Right renal cortex interstitium (tissue), 3 donors: ENCODE measurements around the gene FAM25G. TPM values are rescaled to one million over a fixed set of nuclear protein-coding genes. Genes with fewer than 3 reads are reported as not detected.
"Not testable (repeated sequence)": the region's sequence is repeated elsewhere in the genome, so short reads cannot be mapped to it uniquely, and the experiment has no call there.

Source experiments
- DNase-seq, 3 donors: peaks; one replicate each; pipeline ENCODE4 v3.0.0-alpha.2; 2013; ENCODE audit warnings: low read depth in 3 of 3, low spot score in 2 of 3
- polyA plus RNA-seq, 3 donors: library from polyadenylated mRNA; unstranded; fragments of 120-200 nt; gene quantifications; one replicate each; pipeline ENCODE4 v1.2.1, GENCODE V29; 2013; ENCODE audit not compliant: insufficient read length in 3 of 3

The FAM25G gene
- not detected for polyA plus RNA-seq

- not testable (repeated sequence) for DNase-seq
Measured at GRCh38 chr10:47491600-47491999, at the start of gene FAM25G. Gene FAM25G, minus strand, starts transcription at chr10:47491700. Its CDS starts 26 bp downstream, at chr10:47491674.

- not testable (repeated sequence) for DNase-seq
Measured at GRCh38 chr10:47536430-47536829, 44.9 kb upstream of the FAM25G start.

- not testable (repeated sequence) for DNase-seq
Measured at GRCh38 chr10:47523475-47523874, 32.0 kb upstream of the FAM25G start, which contains the start of gene AGAP9. Gene AGAP9, minus strand, starts transcription at chr10:47523638. Its CDS starts 112 bp downstream, at chr10:47523526.

- not testable (repeated sequence) for DNase-seq
Measured at GRCh38 chr10:47502313-47502712, 10.8 kb upstream of the FAM25G start.

GRCh38 chr10:47494226-47494625 is 2.7 kb upstream of the FAM25G start:
- DNase-seq = not testable (repeated sequence)

GRCh38 chr10:47489630-47490029 is 1.9 kb downstream of the FAM25G start:
- not testable (repeated sequence) for DNase-seq

GRCh38 chr10:47485943-47486342 is 5.6 kb downstream of the FAM25G start:
- DNase-seq = not testable (repeated sequence)

GRCh38 chr10:47484786-47485185 is 6.7 kb downstream of the FAM25G start:
- not testable (repeated sequence) for DNase-seq

DNA sequence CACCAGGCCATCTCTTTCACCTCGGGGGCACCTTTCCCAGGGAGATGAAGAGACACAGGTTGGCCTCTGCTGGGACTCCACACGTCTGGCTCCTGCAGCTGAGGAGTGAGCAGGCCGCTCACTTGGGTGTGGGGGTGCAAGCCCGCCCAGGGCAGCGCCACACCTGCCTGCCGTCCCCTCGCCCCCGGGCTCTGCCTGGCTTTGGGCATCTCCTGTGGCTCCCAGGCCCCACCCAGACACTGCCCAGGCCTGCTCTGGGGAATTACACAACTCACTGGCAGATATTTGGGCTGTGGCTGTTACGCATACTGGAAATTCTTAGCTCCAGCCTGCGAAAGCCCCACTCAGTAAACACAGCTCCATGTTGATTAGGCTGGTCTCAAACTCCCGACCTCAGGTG is 7.6 kb downstream of the FAM25G start, which contains the start of gene ANXA8:
Gene ANXA8 (minus strand): TSS at position 193 of the 400 bp plus-strand sequence. CDS start 182 bp downstream, at position 11.
- DNase-seq = not testable (repeated sequence)

GRCh38 chr10:47482367-47482766 is 9.1 kb downstream of the FAM25G start:
- DNase-seq = not testable (repeated sequence)

DNA sequence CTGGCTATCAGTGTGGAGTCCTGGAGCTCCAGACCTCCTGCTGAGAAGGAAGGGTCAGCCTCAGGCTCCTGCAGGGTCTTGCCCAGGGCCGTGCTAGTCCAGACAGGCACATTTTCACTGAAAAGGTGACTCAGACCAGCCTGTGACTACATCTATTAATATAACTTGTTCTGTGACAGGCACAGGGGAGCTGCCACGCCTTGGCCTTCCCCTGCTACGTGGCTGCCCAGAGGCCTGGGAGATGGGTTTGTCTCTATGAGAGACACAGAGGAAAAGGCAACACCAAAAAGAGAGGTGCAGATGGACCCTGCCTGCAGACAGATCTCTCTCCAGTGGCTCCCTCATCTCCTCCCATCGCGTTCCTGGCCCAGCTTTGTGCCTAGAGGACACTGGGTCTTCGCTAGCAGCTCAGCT is 9.7 kb downstream of the FAM25G start:
- DNase-seq = not testable (repeated sequence)

GRCh38 chr10:47481182-47481766 is 10.2 kb downstream of the FAM25G start:
- not testable (repeated sequence) for DNase-seq

- DNase-seq = not testable (repeated sequence)
Measured at GRCh38 chr10:47480133-47480532, 11.4 kb downstream of the FAM25G start.

- DNase-seq = not testable (repeated sequence)
Measured at GRCh38 chr10:47478114-47478513, 13.4 kb downstream of the FAM25G start.

DNA sequence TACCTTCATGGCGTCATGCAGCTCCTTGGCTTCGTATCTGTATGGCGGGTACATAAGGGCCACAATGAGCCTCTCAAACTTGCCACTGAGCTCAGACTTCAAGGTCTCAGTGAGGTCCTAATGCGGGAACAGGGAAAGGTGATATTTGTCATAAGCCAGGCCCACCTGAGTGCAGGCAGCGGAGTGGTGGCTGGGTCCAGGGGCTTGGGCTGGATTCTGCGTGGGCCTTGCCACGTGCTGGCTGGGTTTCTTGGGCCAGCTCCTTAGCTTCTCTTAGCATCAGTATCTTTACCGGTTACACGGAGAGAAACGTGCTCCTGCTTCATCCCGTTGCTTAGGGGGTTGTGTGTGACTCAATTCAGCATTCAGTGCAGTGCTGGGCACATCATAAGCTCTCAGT is 14.4 kb downstream of the FAM25G start:
- not testable (repeated sequence) for DNase-seq

DNA sequence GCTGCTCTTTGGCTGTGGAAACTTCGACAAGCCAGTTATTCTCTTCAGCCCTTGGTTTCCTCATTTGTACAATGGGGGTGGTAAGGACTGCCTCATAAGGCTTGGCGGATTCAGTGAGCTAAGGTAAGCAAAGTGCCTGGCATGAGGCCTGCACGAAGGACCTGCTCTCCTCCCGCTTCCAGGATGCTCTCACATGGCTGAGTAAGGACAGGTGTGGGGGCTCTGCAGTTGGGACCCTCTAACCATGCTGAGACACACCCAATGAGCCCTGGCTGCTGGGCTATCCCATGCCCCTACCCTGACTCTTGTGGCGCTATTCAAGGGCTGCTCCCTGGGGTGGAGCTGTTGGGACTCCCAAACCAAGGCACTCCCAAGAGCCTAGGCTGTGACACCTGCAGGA is 16.4 kb downstream of the FAM25G start:
- not testable (repeated sequence) for DNase-seq

- DNase-seq = not testable (repeated sequence)
Measured at GRCh38 chr10:47473516-47473915, 18.0 kb downstream of the FAM25G start.

DNA sequence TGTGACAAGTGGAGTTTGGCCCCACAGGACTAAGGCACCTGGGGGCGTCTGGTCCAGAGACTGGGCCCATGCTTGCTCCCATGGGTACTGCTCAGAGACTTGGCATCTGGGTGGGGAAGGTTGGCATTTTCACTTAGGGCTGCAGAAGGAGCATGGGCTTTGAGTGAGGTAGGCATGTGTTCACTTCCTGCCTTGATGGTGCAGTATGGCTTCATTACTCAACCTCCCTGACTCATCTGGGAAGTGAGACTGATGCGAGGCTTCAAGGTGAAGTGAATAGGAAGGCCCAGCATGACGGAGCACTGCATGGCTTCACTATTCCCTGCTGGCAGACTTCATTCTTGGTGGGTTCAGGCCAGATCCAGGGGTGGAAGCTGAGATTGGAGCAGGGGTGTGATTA is 18.9 kb downstream of the FAM25G start:
- not testable (repeated sequence) for DNase-seq

- not testable (repeated sequence) for DNase-seq
Measured at GRCh38 chr10:47472072-47472471, 19.4 kb downstream of the FAM25G start.

DNA sequence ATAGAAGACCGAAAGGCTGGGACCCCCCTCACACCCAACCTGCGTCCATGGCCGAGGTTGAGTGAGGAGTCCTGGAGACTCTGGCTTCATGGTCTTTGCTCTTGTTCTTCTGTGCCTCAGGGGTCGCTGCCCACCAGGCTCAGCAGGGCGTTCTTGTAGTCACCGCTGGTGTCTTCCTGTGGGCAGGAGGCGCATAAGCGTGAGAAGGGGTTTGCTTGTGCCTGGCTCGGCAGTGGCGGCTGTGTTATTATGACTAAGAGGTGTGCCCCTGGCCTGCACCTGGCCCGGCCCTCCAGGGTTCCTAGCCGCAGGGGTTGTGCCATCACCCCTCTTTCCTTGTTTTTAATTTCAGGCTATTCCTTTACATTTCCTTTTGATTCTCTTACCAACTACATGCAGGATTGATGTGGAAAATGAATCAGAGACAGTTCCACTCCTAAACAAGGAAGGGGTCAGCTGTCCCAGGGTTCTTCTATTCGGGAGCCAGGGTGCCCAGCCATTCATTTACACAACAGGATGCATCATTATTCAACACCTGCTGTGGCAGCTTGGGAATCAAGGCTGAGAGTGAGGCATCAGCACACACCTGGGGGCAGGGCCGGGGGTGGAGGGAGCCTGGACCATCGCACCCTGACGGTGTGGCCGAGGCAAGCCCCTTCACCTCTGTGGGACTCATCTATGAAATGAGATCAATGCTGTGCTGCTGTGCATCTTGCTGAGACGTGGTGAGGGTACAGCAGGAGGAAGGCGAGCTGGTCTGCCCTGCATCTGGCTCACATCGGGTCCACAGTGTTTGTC is 22.6 kb downstream of the FAM25G start:
- DNase-seq = not testable (repeated sequence)

GRCh38 chr10:47467957-47468356 is 23.5 kb downstream of the FAM25G start:
- DNase-seq = not testable (repeated sequence)
